HFF-Myc (cell line): ENCODE data around the gene SCD.

Experiments
- DNase-seq: peaks from one replicate; pipeline ENCODE4 v3.0.0-alpha.2; 2011; ENCODE audit warnings: low read depth; ENCODE audit errors: extremely low read depth
- H3K4me3 ChIP-seq: replicated peaks from 2 replicates; pipeline ENCODE4 v1.5.1; 2011; ENCODE audit warnings: low read depth, mild to moderate bottlenecking, control low read depth, low read length
- TF ChIP-seq, protein P1 (sequence below): IDR thresholded peaks from 2 replicates; pipeline ENCODE4 v1.5.1; 2012; ENCODE audit warnings: mild to moderate bottlenecking, low read depth, low read length, control low read depth; ENCODE audit errors: missing control alignments

Gene SCD

DNA sequence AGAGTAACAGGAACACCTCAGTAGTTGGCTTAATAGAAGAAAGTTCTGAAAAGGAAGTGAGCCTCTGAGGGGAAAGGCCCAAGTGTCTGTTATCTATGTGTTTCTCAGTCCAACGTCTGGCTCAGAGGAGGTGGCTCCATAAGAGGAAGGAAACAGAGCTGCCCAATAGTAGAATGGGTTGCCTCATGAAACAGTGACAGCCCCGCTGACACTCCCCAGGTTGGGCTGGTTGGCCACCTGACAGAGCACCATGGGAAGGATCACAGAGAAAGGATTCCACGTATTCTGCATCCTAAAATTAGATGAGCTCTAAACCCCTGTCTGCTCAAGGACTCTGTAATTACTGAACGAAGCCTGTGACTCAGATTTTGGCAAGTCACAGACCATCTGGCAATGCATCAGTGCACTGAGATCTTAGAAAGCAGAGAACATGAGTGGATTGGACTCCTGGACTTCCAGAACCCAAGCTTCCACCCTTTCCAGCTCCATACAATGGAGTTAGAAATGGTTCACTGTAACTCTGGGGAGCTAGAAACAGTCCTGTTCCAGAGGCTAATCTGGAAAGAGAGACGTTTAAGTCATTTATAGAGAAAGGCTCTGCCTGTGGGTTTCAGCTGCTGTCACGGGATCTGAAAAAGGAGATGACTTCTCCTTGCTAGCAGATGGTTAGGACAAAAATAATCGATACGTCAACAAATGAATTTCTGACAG, 19.9 kb upstream of the SCD start:
- TF ChIP-seq, protein P1, sequence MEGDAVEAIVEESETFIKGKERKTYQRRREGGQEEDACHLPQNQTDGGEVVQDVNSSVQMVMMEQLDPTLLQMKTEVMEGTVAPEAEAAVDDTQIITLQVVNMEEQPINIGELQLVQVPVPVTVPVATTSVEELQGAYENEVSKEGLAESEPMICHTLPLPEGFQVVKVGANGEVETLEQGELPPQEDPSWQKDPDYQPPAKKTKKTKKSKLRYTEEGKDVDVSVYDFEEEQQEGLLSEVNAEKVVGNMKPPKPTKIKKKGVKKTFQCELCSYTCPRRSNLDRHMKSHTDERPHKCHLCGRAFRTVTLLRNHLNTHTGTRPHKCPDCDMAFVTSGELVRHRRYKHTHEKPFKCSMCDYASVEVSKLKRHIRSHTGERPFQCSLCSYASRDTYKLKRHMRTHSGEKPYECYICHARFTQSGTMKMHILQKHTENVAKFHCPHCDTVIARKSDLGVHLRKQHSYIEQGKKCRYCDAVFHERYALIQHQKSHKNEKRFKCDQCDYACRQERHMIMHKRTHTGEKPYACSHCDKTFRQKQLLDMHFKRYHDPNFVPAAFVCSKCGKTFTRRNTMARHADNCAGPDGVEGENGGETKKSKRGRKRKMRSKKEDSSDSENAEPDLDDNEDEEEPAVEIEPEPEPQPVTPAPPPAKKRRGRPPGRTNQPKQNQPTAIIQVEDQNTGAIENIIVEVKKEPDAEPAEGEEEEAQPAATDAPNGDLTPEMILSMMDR: no peak
- no peak overlapping the region for H3K4me3 ChIP-seq
- DNase-seq: no peak

DNA sequence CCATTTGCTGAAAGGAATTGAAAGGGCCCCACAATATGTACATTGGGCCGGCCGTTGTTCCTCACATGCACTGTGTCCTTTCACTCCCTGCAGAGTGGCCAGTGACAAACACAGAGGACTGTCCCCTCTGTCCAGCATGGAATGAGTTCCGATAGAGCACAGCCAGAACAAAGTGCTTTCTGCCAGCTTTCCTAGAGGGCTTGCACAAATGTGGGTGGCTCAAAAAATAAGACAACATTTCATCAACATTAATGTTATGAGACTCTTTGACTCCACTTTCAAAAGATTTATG, 19.4 kb upstream of the SCD start:
- DNase-seq: no peak
- TF ChIP-seq, protein P1: no peak
- no peak overlapping the region for H3K4me3 ChIP-seq

DNA sequence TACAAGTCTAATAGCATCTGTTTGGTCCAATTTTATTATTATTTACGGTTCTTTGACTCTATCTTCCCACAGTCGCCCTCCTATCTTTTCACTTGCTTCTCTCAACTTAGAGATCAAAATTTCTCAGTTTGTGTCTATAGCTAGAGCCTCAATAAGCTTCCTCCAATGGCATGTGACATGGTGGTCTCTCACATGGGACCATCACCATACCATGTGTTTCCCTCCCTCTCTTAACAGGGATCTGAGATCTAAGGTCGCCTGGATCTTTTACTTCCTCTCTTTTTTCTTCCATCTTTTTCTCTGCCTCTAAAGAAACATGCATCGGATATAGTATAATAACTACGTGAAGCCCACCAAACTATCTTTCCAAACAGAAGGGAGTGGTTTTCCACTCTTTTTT, 18.8 kb upstream of the SCD start:
- no peak for DNase-seq
- H3K4me3 ChIP-seq: no peak overlapping the region
- TF ChIP-seq, protein P1: no peak

GRCh38 chr10:100330079-100330478, 17.0 kb upstream of the SCD start, which contains the start of gene PKD2L1:
PKD2L1 (minus strand) TSS chr10:100330228; CDS start chr10:100330103, 125 bp downstream.
- H3K4me3 ChIP-seq: no peak within 1 kb of the TSS
- TF ChIP-seq, protein P1: no peak
- no peak for DNase-seq

DNA sequence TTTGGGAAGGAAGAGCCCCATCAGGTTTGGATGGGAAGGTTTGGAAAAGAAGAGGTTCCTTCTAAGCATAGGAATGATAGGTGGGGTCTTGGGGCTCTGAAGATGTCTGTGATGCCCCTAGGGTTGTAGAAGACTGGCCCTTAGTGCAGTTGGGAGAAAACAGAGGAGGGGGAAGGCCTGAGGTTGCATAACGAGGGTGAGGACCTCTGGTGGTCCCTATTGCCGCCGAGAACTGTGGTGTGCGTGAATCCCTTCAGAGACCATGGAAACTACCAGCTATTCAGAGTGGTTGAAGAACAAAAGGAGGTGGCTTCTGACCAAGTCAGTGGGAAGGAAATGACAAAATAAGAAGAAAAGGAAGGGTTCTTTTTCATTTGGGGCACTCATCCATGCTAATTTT, 13.9 kb upstream of the SCD start:
- H3K4me3 ChIP-seq: no peak overlapping the region
- DNase-seq: no peak
- TF ChIP-seq, protein P1: no peak

DNA sequence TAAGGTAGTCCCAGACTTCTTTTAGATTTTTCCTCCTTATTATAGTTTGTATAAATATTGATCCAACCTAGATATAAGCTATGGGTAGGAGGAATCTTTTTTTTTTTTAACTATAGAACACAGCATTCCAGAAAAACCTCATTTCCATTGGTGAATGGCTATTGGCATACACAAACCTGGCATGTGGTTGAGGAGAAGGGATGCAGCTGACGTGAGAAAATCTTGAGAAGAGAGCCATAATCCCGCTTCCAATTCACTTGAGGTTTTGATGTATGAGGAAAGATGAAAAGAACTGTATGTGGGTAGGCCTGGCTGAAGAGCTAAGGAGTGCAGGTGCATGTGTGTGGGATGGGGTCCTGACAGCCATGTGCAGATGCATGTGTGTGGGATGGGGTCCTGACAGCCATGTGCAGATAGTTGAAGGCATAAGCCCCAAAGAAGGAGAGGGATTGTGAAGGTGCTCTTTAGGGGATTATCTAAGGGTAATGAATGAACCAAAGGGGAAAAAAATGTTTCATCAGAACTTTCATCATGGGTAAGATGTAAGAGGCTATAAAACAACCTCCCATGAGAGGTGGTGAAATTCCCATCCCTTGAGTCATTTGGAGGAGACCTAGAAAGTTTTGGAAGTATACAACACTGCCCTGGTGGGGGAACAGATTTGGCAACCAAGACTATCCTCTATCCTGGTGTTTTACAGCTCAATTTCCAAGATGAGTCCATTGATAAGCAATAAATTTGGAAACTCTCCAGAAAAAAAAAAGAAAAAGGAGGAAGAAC, 13.2 kb upstream of the SCD start:
- no peak for DNase-seq
- TF ChIP-seq, protein P1: no peak
- no peak overlapping the region for H3K4me3 ChIP-seq

GRCh38 chr10:100334762-100335161, 12.3 kb upstream of the SCD start:
- TF ChIP-seq, protein P1: no peak
- DNase-seq: no peak
- no peak overlapping the region for H3K4me3 ChIP-seq
